Activated naive CD4-positive, alpha-beta T cell treated with anti-CD3 and anti-CD28 coated beads, Interleukin-2, amount 50 U/mL, for 16 hours (primary cell): ENCODE data around the gene GGN.
"Not testable (repeated sequence)": the region's sequence is repeated elsewhere in the genome, so short reads cannot be mapped to it uniquely, and the experiment has no call there.

Experiments
- DNase-seq: peaks from one replicate; pipeline ENCODE4 v3.0.0-alpha.2; 2020

The GGN gene

DNA sequence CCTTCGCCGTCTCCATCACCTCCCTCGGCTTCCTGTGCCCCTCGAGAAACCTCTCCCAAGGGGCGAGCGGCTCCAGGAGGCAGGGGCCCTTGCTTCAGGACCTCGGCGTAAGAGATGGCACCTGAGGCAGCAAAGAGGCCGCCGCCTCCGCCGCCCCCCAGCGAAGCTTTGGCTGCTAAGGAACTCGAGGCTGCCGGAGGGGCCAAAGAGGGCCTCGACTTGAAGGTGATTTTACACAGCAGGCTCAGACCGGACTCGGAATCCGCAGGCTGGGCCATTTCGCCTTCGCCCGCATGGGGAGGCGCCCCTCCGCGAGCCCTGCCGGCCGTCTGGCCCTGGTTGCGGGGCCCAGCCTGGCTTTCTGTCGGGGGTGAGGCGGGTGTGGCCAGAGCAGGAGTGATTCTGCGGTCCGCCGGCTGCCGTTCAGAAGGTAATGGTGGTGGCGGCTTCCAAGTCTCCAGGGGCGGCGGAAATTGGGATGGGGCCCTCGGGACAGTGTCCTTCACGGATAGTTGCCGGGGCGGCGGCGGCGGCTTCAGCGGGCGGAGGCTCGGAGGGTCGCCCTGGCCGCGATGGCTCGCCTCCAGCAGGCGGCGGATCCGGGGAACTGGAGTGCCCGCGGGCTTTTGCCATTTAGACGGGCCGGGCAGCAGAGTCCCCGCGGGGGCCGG lies 1.4 kb downstream of the GGN start:
- DNase-seq, result no peak

DNA sequence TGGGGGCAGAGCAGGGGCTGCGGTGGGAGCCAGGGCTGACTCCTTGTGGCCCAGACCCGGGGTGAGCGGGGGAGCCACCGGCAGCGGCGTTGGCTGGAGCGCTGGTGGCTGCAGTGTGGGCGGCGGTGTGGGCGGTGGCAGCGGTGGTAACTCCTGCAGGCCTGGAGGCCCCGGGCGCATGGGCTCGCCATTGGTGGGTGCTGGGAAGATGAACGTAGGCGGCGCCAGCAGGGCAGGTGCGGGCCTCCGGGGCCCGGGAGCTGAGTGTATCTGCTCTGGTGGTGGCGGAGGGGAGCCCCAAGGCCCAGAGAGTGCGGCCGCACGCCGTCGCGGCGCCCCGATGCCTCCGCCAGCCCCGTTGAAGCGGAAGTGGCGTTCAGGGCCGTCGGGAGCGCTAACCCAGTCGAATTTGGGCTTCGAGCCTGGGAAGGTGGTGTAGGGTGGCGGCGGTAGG lies 2.0 kb downstream of the GGN start:
- no peak for DNase-seq

DNA sequence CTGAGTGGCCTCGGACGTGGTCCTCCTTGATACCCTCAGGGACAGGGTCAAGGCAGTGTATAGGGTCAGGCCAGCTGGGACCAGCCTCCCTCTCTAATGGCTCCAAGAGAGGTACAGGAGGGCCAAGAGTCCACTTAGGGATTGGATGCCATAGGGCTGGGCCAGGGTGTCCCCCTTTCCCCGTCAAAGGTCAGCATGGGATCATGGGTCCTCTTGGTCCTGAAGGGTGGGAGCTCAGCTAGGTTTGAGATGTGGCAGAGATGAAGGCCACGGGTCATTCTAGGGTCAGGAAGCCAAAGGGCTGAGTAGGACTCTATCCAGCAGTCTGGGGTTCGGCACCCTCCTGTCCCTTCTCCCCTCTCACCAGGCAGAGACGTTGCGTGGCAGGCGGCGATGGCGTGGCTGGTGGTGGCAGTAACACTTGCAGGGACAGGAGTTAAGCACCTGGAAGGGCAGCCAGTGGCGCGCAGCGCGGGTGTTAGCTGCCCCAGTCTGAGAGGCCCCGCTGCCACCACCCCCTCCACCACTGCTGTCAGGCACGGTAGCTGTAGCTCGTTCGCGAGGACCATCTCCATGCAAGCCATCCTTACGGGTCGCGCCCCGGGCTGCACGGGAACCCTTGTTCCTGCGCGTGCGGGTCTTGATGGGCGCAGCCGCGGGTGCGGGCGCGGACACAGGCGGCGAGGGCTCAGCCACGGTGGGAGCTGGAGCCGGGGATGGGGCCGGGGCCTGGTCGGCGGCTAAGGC lies 2.6 kb downstream of the GGN start:
- DNase-seq, result no peak

DNA sequence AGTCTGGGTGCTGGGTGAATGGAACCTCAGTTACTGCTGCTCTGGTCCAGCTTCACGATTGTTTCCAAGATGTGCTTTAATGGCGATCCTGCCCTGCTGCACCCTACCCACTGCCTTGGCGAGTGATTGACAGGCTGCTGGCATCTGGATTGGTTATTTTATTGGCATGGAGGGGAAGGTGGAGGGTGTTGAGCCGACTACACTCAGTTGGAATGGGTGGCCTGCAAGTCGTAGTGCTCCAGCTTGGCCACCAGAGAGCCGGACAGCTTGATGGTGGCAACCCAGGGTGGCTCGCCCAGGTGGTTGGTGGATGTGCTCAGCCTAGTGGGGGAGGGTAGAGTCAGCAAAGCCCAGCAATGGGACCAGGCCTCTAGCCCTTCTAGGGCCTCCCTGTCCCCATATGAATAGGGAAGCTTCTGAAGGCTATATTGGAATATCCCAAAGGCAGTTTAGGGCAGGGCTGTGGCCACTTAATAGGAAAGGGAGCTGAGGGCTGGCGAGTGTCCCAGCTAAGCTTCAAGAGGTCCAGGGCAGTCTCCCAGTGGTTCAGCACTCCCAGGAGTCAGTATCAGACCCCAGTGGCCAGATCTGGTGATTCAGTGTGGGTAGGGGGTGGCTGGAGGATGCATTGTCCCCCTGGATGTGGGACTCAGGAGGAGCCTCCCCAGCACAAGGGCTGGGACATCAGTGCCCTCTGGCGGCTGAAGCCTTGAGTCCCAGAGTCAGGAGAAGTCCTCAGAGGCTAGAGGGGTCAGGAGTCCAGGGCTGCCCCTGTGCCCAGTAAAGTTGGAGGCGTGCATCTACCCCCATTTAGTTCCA lies 3.4 kb downstream of the GGN start:
- no peak for DNase-seq

DNA sequence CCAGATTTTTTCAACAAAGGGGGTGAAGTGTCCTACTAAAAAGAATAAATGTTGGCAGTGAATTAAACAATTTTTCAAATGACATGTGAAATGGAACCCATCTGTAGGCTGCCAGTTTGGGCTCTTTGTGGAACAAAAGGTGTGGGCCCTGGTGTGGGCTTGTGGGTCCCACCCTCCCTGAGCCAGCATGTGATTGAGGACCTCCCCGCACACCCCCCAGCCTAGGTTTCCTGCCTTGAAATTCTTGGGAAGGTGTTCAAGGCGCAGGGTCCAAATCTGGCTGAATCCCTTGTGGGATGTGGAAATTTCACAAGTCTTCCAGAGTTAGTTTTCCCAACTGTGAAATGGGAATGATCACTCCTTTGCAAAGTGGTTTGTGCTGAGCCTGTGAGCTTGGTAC lies 4.1 kb downstream of the GGN start:
- no peak for DNase-seq

DNA sequence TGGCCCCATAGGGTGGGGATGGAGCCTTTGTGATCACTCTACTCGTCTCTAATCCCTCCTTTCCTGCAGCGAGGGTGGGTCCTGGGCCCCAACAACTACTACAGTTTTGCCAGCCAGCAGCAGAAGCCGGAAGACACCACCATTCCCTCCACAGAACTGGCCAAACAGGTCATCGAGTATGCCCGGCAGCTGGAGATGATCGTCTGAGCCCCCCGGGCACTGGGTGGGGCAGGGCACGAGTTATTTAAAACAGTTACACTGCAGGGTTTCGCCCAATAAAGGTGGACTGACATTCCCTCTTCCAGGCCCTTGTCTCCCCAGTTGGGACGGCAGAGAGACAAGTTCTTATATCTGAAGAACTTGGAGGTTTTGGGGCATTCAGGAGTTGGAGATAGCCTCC lies 4.7 kb downstream of the GGN start:
- no peak for DNase-seq

DNA sequence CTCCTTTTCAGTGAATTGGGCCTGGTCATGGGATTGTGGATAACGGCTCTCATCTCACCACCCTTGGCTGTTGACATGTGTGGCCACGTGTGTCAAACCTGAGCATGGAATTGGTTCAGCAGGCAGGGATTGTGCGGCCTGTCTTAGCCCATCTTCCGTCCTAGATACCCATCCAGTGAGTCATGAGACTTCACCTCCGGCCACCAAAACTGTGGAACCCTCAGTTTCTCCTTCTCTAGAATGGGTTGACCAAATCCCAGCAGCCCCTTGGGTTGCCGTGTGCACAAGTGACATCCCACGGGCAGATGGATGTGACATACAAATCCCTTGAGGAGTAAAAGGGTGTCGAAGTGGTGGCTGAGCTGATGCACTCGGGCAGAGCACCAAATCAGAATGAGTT lies 6.7 kb downstream of the GGN start:
- DNase-seq, result no peak

DNA sequence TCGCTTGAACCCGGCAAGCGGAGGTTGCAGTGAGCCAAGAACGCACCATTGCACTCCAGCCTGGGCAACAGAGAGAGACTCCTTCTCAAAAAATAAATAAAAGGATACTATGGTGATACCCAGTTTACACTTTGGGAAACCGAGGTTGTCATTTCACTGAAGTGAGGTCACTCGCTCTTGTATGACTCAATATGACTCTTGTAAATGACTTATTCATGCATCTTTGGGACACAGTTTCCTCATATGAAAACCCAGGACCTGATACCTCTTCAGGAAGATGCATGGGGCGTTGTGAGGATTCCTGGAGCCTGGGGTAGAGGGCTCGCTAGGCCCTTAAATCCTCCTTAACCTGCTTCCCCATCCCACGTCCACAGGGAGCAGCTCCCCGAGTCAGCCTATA lies 9.0 kb downstream of the GGN start:
- no peak for DNase-seq

DNA sequence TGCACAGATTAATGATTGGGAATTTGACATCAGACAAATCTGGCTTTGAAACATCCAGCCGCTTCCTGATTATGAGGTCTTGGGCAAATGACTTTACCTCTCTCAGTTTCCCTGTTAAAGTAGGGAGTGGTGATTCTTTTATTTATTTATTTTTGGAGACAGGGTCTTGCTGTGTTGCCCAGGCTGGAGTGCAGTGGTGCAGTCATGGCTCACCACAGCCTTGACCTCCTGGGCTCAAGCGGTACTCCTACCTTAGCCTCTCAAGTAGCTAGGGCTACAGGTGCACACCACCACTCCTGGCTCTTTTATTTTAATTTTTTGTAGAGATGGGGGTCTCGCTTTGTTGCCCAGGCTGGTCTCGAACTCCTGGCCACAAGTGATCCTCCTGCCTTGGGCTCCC lies 10.8 kb downstream of the GGN start:
- no peak for DNase-seq

DNA sequence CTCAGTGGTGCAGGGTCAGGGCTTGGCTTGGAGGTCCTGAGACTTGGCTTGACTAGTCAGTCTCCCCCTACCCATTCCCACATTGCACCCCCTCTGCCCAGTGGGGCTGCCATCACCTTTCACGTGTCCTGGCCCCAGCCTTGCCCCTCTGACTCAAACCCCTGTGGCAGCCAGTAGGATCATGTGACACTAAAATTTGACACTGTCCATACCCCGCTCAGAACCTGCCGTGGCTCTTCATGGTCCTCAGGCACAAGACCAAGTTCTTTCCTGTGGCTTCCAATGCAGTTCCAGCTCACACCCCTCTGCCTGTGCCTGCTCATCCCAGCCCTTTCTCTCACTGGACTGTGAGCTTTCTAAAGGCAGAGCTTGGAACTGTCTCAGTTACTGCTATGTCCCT lies 11.3 kb downstream of the GGN start:
- no peak for DNase-seq

DNA sequence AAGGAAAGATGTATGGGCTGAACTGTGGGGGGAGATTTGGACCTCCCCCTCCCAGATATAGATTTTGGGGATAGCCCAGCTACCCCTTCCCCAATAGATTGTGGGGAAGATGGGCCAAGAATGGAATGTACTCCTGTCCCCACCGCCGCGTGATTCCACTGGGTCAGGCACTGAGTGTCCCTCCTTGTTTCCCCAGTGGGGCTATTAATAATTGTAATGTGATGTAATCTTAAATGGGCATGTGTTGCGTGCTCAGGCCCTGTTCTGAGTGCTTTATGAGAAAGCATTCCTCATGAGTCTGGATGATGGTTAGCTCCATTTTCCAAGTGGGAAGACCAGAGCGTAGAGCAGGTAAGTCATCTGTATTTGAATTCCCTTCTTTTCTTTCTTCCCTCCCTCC lies 12.1 kb downstream of the GGN start:
- DNase-seq, result no peak

DNA sequence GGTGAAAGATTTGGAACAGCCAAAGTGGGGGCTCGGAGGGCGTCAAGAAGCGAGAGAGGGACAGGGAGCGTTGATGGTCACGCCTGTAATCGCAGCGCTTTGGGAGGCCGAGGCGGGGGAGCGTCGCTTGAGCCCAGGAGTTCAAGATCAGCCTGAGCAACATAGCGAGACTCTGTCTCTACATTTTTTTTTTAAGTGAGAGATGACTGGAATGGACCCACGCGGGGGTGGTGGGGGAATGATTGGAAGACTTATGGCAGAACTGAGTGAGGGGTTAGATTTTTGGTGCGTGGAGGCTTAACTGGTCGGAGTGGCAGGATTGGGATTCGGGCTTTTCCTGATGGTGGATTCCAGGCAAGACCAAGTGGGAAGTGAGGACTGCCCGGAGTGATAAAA lies 12.7 kb downstream of the GGN start:
- DNase-seq, result no peak

DNA sequence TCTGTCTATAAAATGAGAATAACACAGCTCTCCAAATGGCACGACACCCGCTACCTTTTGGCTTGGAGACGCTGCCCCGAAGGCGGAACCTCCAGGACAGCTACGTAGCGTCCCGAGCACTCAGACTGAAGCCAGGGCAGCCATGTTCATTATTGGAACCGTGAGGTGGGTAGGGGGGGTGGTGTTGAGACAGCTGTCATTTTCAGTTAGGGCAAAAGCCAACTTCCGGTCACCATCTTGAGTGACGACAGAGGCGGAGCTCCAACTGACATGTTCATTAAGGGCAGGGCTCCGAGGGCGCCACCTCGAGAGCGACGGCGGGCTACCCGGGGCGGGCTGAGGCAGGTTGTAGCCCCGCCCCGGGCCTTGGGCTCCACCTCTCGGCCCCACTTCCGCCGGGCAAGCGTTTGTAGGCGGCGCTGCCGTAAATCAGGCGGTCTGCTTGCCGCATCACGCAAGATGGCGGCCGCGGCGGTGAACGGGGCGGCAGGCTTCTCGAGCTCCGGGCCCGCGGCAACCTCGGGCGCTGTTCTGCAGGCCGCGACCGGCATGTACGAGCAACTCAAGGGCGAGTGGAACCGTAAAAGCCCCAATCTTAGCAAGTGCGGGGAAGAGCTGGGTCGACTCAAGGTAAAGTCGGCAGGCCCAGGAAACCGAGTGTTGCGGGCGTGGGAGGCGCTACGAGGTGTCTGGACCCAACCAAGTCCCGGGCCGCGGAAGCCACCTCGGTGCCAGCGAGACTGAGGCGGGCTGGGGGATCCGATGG lies 13.3 kb downstream of the GGN start, which contains the start of gene PSMD8:
Gene PSMD8, plus strand, starts transcription at position 240 of the 766 bp plus-strand sequence. Its CDS starts 31 bp downstream, at position 271.
- DNase-seq, result peak; percentile 98

DNA sequence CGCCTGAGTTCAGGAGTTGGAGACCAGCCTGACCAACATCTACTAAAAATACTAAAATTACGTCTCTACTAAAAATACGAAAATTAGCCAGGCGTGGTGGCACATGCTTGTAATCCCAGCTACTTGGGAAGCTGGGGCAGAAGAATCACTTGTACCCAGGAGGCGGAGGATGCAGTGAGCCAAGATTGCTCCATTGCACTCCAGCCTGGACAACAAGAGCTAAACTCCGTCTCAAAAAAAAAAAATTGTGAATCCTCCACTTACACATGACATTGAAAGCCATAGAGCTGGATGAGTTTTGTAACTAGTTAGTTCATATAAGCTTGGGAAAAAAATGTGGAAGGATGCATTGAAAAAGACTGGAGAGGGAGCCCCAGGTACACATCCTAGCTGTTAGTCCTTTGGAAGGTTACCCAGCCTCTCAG lies 13.9 kb downstream of the GGN start:
- DNase-seq, result no peak

DNA sequence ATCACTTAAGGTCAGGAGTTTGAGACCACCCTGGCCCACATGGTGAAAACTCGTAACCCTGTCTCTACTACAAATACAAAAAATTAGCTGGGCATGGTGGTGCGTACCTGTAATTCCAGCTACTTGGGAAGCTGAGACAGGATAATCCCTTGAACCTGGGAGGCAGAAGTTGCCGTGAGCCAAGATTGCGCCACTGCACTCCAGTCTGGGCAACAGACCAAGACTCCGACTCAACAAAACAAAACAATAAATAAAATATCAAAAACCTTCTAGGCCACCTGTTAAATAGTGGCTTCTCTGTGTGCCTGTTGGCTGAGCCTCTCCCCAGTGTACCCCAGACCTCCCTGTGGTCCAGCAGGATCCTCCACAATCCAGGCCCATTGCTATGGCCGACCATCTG lies 16.8 kb downstream of the GGN start:
- DNase-seq, result no peak

DNA sequence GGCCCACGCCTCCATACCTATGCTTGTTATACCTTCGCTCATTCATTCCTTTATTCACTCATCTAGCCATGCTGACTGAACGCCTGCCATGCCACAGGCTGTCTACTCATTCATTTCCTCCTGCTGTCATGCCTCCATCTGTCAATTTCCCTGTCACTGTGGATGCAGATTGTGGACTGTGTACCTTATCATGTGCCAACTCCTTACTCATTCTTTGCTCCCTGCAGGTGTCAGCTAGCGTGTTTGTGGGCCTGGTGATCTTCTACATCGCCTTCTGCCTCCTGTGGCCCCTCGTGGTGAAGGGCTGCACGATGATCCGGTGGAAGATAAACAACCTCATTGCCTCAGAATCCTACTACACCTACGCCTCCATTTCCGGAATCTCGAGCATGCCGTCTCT lies 17.5 kb downstream of the GGN start:
- DNase-seq, result no peak

DNA sequence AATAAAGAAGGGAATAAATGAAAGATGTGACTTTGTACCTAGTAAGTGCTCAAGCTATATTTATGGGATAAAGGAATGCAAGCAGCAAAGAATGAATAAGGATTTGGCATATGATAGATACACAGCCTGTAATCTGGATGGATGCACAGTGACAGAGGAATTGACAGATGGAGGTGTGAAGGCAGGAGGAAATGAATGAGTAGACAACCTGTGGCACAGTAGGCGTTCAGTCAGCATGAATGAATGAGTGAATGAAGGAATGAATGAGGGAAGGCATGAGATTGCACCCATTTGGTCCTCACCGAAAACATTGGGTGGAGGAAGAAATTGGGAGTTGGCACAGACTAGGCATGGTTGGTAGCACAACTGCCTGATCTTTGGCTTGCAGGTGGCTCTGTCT lies 18.2 kb downstream of the GGN start:
- DNase-seq, result no peak

DNA sequence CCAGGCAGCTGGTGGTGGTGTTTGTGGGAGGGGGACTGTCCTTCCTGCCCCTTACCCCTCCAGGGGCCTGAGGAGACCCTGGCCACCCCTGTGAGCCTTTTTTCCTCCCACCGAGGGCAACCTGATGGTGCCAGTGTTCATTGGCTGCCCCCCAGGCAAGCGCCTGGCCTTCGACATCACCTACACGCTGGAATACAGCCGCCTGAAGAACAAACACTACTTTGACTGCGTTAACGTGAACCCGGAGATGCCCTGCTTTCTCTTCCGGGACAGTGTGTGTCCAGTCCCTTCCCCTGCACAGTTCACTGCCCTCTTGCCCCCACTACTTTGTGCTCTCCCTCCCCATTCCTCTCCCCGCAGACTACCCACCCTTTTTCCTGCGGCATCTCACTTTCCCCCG lies 20.8 kb downstream of the GGN start:
- no peak for DNase-seq

DNA sequence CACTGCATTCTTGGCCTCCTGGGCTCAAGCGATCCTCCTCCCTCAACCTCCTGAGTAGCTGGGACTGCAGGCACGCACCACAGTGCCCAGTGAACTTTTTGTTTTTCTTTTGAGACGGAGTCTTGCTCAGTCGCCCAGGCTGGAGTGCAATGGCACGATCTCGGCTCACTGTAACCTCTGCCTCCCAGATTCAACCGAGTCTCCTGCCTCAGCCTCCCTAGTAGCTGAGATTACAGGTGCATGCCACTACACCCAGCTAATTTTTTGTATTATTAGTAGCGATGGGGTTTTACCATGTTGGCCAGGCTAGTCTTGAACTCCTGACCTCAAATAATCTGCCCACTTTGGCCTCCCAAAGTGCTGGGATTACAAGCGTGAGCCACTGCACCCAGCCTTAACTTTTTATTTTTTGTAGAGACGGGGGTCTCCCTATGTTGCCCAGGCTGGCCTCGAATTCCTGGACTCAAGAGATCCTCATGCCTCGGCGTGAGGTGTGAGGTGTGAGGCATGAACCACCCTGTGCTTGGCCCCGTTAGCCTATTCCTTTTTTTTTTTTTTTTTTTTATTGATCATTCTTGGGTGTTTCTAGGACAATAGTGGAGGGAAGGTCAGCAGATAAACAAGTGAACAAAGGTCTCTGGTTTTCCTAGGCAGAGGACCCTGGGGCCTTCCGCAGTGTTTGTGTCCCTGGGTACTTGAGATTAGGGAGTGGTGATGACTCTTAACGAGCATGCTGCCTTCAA lies 24.7 kb downstream of the GGN start:
- not testable (repeated sequence) for DNase-seq

DNA sequence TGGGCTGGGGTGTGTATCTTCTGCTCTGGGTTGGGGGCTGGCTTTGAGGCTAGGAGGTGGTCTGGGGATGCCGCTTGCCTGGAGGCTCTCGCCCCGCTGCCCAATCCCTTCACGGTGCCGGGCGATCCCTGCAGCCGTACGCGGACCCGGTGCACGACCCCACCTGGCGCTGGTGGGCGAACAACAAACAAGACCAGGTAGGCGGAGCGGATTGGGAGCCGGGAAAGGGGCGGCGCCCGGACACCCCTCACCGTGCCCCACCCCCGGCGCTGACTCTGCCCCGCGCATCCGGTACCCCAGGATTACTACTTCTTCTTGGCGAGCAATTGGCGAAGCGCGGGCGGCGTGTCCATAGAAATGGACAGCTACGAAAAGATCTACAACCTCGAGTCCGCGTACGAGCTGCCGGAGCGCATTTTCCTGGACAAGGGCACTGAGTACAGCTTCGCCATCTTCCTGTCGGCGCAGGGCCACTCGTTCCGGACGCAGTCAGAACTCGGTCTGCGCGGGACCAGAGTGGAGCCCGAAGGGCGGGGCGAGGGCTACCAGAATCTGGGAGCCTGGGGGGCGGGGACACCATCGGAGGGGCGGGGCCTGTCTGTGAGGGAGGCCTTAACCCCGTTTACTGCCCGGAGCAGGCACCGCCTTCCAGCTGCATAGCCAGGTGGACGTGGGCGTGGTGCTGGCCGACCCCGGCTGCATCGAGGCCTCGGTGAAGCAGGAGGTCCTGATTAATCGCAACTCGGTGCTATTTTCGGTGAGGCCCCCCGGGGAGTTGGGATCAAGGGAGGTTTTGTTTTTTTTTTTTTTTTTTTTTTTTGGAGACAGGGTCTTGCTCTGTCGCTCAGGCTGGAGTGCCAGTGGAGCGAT lies 25.5 kb downstream of the GGN start:
- DNase-seq, result peak; percentile 68

DNA sequence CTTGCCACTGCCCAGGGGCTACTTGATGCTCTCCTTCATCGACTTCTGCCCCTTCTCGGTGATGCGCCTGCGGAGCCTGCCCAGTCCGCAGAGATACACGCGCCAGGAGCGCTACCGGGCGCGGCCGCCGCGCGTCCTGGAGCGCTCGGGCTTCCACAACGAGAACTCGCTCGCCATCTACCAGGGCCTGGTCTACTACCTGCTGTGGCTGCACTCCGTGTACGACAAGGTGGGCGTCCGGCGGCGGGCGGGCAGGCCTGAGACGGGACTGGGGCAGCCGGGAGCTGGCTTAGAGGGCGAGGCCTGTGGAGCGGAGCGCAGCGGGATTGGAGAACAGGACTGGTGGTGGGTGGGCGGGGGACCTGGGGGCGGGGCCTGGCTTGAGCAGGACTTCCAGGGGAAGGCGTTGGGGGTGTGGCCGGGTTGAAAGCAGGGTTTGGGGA lies 26.2 kb downstream of the GGN start:
- DNase-seq, result peak; percentile 64
